H9 (cell line): Measurements from ENCODE around the gene SSRP1. TPM values are rescaled to one million over a fixed set of nuclear protein-coding genes. Genes with fewer than 3 reads are reported as not detected.

Source experiments
- DNase-seq: peaks from one replicate; pipeline ENCODE4 v3.0.0-alpha.2; 2017
- H2AFZ ChIP-seq: one replicate; pipeline ENCODE4 v1.6.1; 2013; ENCODE audit warnings: mild to moderate bottlenecking, low read length, control low read depth, moderate library complexity
- H2AK5ac ChIP-seq: 2 replicates; pipeline ENCODE4 v1.6.1; 2013; ENCODE audit warnings: low read length, control low read depth, mixed read lengths; ENCODE audit not compliant: insufficient read length
- H2BK120ac ChIP-seq: one replicate; pipeline ENCODE4 v1.6.1; 2013; ENCODE audit warnings: low read depth, mild to moderate bottlenecking, low read length, control low read depth, inconsistent platforms; ENCODE audit not compliant: poor library complexity, severe bottlenecking
- H2BK12ac ChIP-seq: 2 replicates; pipeline ENCODE4 v1.6.1; 2013; ENCODE audit warnings: low read length, control low read depth, mixed read lengths, low read depth; ENCODE audit not compliant: insufficient read length
- H2BK15ac ChIP-seq: 2 replicates; pipeline ENCODE4 v1.6.1; 2013; ENCODE audit warnings: low read depth, low read length, control low read depth
- H2BK20ac ChIP-seq: one replicate; pipeline ENCODE4 v1.6.1; 2013; ENCODE audit warnings: low read depth, mild to moderate bottlenecking, low read length, control low read depth, inconsistent platforms; ENCODE audit not compliant: poor library complexity, severe bottlenecking
- H2BK5ac ChIP-seq: 2 replicates; pipeline ENCODE4 v1.6.1; 2013; ENCODE audit warnings: low read length, control low read depth, mixed read lengths; ENCODE audit not compliant: insufficient read length
- H3K14ac ChIP-seq: 2 replicates; pipeline ENCODE4 v1.6.1; 2013; ENCODE audit warnings: low read length, control low read depth; ENCODE audit not compliant: insufficient read depth
- H3K18ac ChIP-seq: 2 replicates; pipeline ENCODE4 v1.6.1; 2013; ENCODE audit warnings: low read depth, mild to moderate bottlenecking, mixed read lengths, low read length, control low read depth; ENCODE audit not compliant: insufficient read length
- H3K23ac ChIP-seq: 2 replicates; pipeline ENCODE4 v1.6.1; 2013; ENCODE audit warnings: low read length, control low read depth, mixed read lengths, low read depth; ENCODE audit not compliant: insufficient read length
- H3K23me2 ChIP-seq: 2 replicates; pipeline ENCODE4 v1.6.1; 2013; ENCODE audit warnings: low read depth, mild to moderate bottlenecking, mixed read lengths, low read length, control low read depth; ENCODE audit not compliant: insufficient read length, poor library complexity, severe bottlenecking
- H3K27ac ChIP-seq: 2 replicates; pipeline ENCODE4 v1.5.1; 2013; ENCODE audit warnings: low read length, control low read depth, mixed read lengths, low read depth; ENCODE audit not compliant: insufficient read length
- H3K27me3 ChIP-seq: 2 replicates; pipeline ENCODE4 v1.6.1; 2013; ENCODE audit warnings: low read length, control low read depth, inconsistent platforms; ENCODE audit not compliant: insufficient read depth
- H3K4ac ChIP-seq: 2 replicates; pipeline ENCODE4 v1.6.1; 2013; ENCODE audit warnings: low read depth, mild to moderate bottlenecking, control low read depth, inconsistent platforms, low read length, moderate library complexity
- H3K4me1 ChIP-seq: 2 replicates; pipeline ENCODE4 v1.6.1; 2013; ENCODE audit warnings: low read length, control low read depth, inconsistent platforms; ENCODE audit not compliant: insufficient read depth
- H3K4me2 ChIP-seq: 2 replicates; pipeline ENCODE4 v1.6.1; 2013; ENCODE audit warnings: low read length, control low read depth, mixed read lengths; ENCODE audit not compliant: insufficient read length, insufficient read depth
- H3K56ac ChIP-seq: 2 replicates; pipeline ENCODE4 v1.6.1; 2013; ENCODE audit warnings: low read depth, mild to moderate bottlenecking, mixed read lengths, low read length, control low read depth; ENCODE audit not compliant: insufficient read length
- H3K79me1 ChIP-seq: 2 replicates; pipeline ENCODE4 v1.6.1; 2013; ENCODE audit warnings: low read depth, mild to moderate bottlenecking, moderate library complexity, low read length, control low read depth, inconsistent platforms; ENCODE audit not compliant: insufficient read depth, poor library complexity, severe bottlenecking
- H3K79me2 ChIP-seq: 2 replicates; pipeline ENCODE4 v1.6.1; 2013; ENCODE audit warnings: low read length, control low read depth, inconsistent platforms; ENCODE audit not compliant: insufficient read depth
- H3K9ac ChIP-seq: 2 replicates; pipeline ENCODE4 v1.6.1; 2013; ENCODE audit warnings: low read length, control low read depth, mixed read lengths; ENCODE audit not compliant: insufficient read length; ENCODE audit errors: extremely low read depth
- H3K9me3 ChIP-seq: one replicate; pipeline ENCODE4 v1.6.1; 2013; ENCODE audit warnings: low read depth, low read length, inconsistent platforms; ENCODE audit not compliant: control insufficient read depth
- H3T11ph ChIP-seq: one replicate; pipeline ENCODE4 v1.6.1; 2013; ENCODE audit warnings: mild to moderate bottlenecking, low read length, control low read depth, inconsistent platforms
- H4K20me1 ChIP-seq: one replicate; pipeline ENCODE4 v1.6.1; 2013; ENCODE audit not compliant: control insufficient read depth, insufficient read length, insufficient read depth
- H4K5ac ChIP-seq: 2 replicates; pipeline ENCODE4 v1.6.1; 2013; ENCODE audit warnings: low read depth, mild to moderate bottlenecking, mixed read lengths, low read length, control low read depth; ENCODE audit not compliant: insufficient read length
- H4K8ac ChIP-seq: replicated peaks from 2 replicates; pipeline ENCODE4 v1.6.1; 2013; ENCODE audit warnings: low read length, control low read depth, mixed read lengths, low read depth; ENCODE audit not compliant: insufficient read length
- H4K91ac ChIP-seq: 2 replicates; pipeline ENCODE4 v1.6.1; 2013; ENCODE audit warnings: low read depth, mild to moderate bottlenecking, moderate library complexity, mixed read lengths, low read length, control low read depth; ENCODE audit not compliant: insufficient read length
- H3K27ac Mint-ChIP-seq, 3 experiments: 2 replicates in 2 of 3; 3 replicates in 1 of 3; pipeline ENCODE4 v1.8.0; 2020 to 2021; ENCODE audit warnings: mixed read lengths in 3 of 3, mild to moderate bottlenecking in 1 of 3, moderate library complexity in 1 of 3
- H3K27me3 Mint-ChIP-seq: 2 replicates; pipeline ENCODE4 v1.8.0; 2021; ENCODE audit warnings: low read depth, mild to moderate bottlenecking, moderate library complexity, mixed read lengths
- H3K36me3 Mint-ChIP-seq, 3 experiments: 2 replicates in 2 of 3; 3 replicates in 1 of 3; pipeline ENCODE4 v1.8.0; 2020 to 2021; ENCODE audit warnings: low read depth in 3 of 3, mixed read lengths in 3 of 3; ENCODE audit not compliant: insufficient read depth in 1 of 3
- H3K4me1 Mint-ChIP-seq, 2 experiments: 2 replicates each; pipeline ENCODE4 v1.8.0; 2020; ENCODE audit warnings: mixed read lengths in 2 of 2
- H3K4me3 Mint-ChIP-seq, 2 experiments: 2 replicates in 1 of 2; 3 replicates in 1 of 2; pipeline ENCODE4 v1.8.0; 2020 to 2021; ENCODE audit warnings: mild to moderate bottlenecking in 2 of 2, mixed read lengths in 2 of 2, moderate library complexity in 1 of 2
- H3K9me3 Mint-ChIP-seq, 2 experiments: 2 replicates in 1 of 2; 3 replicates in 1 of 2; pipeline ENCODE4 v1.8.0; 2020; ENCODE audit warnings: mild to moderate bottlenecking in 2 of 2, mixed read lengths in 2 of 2, moderate library complexity in 1 of 2
- whole genome bisulfite sequencing: extraction: QIAGEN DNeasy Blood & Tissue Kit; methylation state at CpG from one replicate; pipeline ENCODE4 v1.1.7; 2013; ENCODE audit warnings: missing lambda C conversion rate, low lambda C conversion rate, mixed read lengths; ENCODE audit not compliant: insufficient read length; ENCODE audit errors: extremely low coverage; 5-methylcytosine and 5-hydroxymethylcytosine counted together
- total RNA-seq: library from RNA; stranded (reverse); gene quantifications from 2 replicates; pipeline ENCODE4 v1.2.1, GENCODE V29; 2021
- TF ChIP-seq, protein P1 (sequence below): fragments of 200-600 bp; sonication (generic); conservative IDR thresholded peaks from 3 replicates; pipeline ENCODE4 v1.8.0; 2021; ENCODE audit warnings: antibody characterized with exemption, mild to moderate bottlenecking

SSRP1 gene
- total RNA-seq, 1 experiment from 2014 or later = 202 TPM

DNA sequence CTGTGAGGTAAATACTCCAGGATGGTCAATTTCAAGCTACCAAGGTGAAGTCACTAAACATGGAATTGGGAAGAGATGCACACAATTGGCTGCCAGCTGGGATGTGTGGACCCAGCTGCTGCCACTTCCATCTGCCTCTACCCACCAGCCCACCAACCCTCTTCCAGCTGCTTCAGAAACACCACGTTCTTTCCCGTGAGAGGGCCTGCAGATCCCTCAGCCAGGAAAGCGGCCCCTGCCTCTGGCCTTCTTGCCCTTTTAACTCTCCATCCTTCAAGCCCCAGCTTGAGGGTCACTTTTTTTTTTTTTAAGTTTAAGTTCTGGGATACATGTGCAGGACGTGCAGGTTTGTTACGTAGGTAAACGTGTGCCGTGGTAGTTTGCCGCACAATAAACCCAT is 25.3 kb upstream of the SSRP1 start:
- Mint-ChIP-seq H3K36me3 (no peaks in the 10 kb centered on the region), H3K4me1 (peaks cover 31 to 32% of the 10 kb centered on the region in 2 experiments), H3K27ac (no peak overlapping the region), H3K9me3 (0 out of 5 replicates have a peak, but pooled peaks cover 0 to 2% of the 10 kb centered on the region in 2 experiments), H3K27me3 (peaks cover 36% of the 10 kb centered on the region), H3K4me3 (no peak overlapping the region)
- H3K4me2 ChIP-seq = no peak overlapping the region
- no peak overlapping the region for H3K23ac ChIP-seq
- no peak overlapping the region for H2BK15ac ChIP-seq
- H2BK5ac ChIP-seq = no peak overlapping the region
- no peak overlapping the region for H2AFZ ChIP-seq
- H4K8ac ChIP-seq = no peak overlapping the region
- no peaks in the 10 kb centered on the region for H3K9me3 ChIP-seq
- H3K14ac ChIP-seq = no peak overlapping the region; the same call in 1 of the 2 replicates
- no peak for DNase-seq
- H2BK20ac ChIP-seq = no peak overlapping the region
- no peak overlapping the region for H3K56ac ChIP-seq
- H4K20me1 ChIP-seq = no peaks in the 10 kb centered on the region
- H4K91ac ChIP-seq = no peak overlapping the region
- H3K27ac ChIP-seq = no peak overlapping the region
- H4K5ac ChIP-seq = no peak overlapping the region
- no peak overlapping the region for H3K4ac ChIP-seq
- no peak overlapping the region for H2BK12ac ChIP-seq
- WGBS = no CpG with 5 or more reads among the region's 8 CpGs
- H3K79me1 ChIP-seq = no peaks in the 10 kb centered on the region
- no peaks in the 10 kb centered on the region for H3K23me2 ChIP-seq
- TF ChIP-seq, protein P1, sequence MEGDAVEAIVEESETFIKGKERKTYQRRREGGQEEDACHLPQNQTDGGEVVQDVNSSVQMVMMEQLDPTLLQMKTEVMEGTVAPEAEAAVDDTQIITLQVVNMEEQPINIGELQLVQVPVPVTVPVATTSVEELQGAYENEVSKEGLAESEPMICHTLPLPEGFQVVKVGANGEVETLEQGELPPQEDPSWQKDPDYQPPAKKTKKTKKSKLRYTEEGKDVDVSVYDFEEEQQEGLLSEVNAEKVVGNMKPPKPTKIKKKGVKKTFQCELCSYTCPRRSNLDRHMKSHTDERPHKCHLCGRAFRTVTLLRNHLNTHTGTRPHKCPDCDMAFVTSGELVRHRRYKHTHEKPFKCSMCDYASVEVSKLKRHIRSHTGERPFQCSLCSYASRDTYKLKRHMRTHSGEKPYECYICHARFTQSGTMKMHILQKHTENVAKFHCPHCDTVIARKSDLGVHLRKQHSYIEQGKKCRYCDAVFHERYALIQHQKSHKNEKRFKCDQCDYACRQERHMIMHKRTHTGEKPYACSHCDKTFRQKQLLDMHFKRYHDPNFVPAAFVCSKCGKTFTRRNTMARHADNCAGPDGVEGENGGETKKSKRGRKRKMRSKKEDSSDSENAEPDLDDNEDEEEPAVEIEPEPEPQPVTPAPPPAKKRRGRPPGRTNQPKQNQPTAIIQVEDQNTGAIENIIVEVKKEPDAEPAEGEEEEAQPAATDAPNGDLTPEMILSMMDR = no peak
- no peak overlapping the region for H3K9ac ChIP-seq
- H2AK5ac ChIP-seq = no peak overlapping the region
- H3K27me3 ChIP-seq = no peaks in the 10 kb centered on the region
- H3K4me1 ChIP-seq = peaks cover 6% of the 10 kb centered on the region
- no peaks in the 10 kb centered on the region for H3K79me2 ChIP-seq
- no peak overlapping the region for H3K18ac ChIP-seq
- no peak overlapping the region for H3T11ph ChIP-seq
- no peak overlapping the region for H2BK120ac ChIP-seq
